PC-9 (cell line): ENCODE data around the gene CD302.

Source experiments
- EZH2 ChIP-seq: fragments of 200-600 bp; sonication (generic); IDR thresholded peaks from 2 replicates; pipeline ENCODE4 v1.8.0; 2017; ENCODE audit warnings: antibody characterized with exemption, low read depth
- TF ChIP-seq, protein P1 (sequence below): fragments of 200-600 bp; sonication (generic); conservative IDR thresholded peaks from 2 replicates; pipeline ENCODE4 v1.6.1; 2017; ENCODE audit warnings: mixed run types, antibody characterized with exemption, mild to moderate bottlenecking, moderate library complexity

DNA sequence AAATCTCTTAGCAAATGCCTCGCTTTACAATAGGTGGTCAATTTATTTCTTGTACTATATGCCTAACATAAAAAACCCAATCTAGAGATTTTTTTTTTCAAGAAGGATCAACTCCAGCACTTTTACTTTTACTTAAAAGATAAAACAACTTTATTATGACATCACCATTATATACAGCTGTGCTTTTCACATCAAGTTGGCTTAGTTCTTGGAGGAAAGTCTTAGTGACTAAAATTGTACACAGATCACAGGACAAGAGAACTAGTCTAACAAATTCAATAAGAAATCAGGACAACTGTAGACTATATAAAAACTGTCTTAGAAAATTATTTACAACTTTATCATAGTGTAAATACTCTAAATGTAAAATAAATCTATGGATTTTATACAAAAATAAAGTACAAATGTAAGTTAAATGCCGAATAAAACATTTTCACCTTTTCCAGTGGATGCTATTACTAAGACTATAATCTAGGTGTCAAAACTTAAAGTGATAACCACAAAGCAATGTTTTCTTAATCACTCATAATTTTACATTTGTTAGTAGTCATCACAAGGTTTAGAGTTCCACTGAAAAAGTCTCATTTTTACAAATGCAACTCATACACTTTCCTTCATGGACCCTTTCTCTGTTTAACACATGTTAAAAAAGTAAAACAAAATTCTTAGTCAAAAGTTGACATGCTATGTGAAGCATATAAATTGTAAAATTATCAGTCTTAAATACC is 5.4 kb upstream of the CD302 start:
- TF ChIP-seq, protein P1, sequence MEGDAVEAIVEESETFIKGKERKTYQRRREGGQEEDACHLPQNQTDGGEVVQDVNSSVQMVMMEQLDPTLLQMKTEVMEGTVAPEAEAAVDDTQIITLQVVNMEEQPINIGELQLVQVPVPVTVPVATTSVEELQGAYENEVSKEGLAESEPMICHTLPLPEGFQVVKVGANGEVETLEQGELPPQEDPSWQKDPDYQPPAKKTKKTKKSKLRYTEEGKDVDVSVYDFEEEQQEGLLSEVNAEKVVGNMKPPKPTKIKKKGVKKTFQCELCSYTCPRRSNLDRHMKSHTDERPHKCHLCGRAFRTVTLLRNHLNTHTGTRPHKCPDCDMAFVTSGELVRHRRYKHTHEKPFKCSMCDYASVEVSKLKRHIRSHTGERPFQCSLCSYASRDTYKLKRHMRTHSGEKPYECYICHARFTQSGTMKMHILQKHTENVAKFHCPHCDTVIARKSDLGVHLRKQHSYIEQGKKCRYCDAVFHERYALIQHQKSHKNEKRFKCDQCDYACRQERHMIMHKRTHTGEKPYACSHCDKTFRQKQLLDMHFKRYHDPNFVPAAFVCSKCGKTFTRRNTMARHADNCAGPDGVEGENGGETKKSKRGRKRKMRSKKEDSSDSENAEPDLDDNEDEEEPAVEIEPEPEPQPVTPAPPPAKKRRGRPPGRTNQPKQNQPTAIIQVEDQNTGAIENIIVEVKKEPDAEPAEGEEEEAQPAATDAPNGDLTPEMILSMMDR, result no peak
- no peak for TF ChIP-seq EZH2
